Stimulated activated naive CD8-positive, alpha-beta T cell treated with anti-CD3 and anti-CD28 coated beads, Interleukin-15, Interleukin-2, amounts not matched to agents 100 ng/mL and 50 ng/mL, for 24 hours (primary cell): Measurements from ENCODE around the gene SLC7A6OS.

ENCODE experiments used
- H3K27ac Mint-ChIP-seq: one replicate; pipeline ENCODE4 v1.8.0; 2021; ENCODE audit warnings: mild to moderate bottlenecking, mixed read lengths
- H3K27me3 Mint-ChIP-seq: one replicate; pipeline ENCODE4 v1.8.0; 2021; ENCODE audit warnings: mixed read lengths
- H3K36me3 Mint-ChIP-seq: one replicate; pipeline ENCODE4 v1.8.0; 2021; ENCODE audit warnings: low read depth, mixed read lengths
- H3K4me1 Mint-ChIP-seq: one replicate; pipeline ENCODE4 v1.8.0; 2021; ENCODE audit warnings: low read depth, mixed read lengths
- H3K4me3 Mint-ChIP-seq: one replicate; pipeline ENCODE4 v1.8.0; 2021; ENCODE audit warnings: mild to moderate bottlenecking, mixed read lengths
- H3K9me3 Mint-ChIP-seq: one replicate; pipeline ENCODE4 v1.8.0; 2021; ENCODE audit warnings: mixed read lengths

SLC7A6OS gene

GRCh38 chr16:68328151-68328859 is 17.6 kb upstream of the SLC7A6OS start:
- H3K4me3 Mint-ChIP-seq: no peak overlapping the region
- H3K9me3 Mint-ChIP-seq: no peaks in the 10 kb centered on the region
- no peaks in the 10 kb centered on the region for H3K27me3 Mint-ChIP-seq
- H3K4me1 Mint-ChIP-seq: peaks cover 31% of the 10 kb centered on the region
- peaks cover 49% of the 10 kb centered on the region for H3K36me3 Mint-ChIP-seq
- H3K27ac Mint-ChIP-seq: peak overlapping the region; percentile 52

GRCh38 chr16:68324780-68325357 is 14.1 kb upstream of the SLC7A6OS start:
- Mint-ChIP-seq H3K27me3 (no peaks in the 10 kb centered on the region), H3K9me3 (no peaks in the 10 kb centered on the region), H3K4me1 (peaks cover 26% of the 10 kb centered on the region), H3K36me3 (peaks cover 42% of the 10 kb centered on the region), H3K4me3 (no peak overlapping the region), H3K27ac (no peak overlapping the region)

GRCh38 chr16:68324336-68324735 is 13.6 kb upstream of the SLC7A6OS start:
- Mint-ChIP-seq H3K9me3 (no peaks in the 10 kb centered on the region), H3K36me3 (peaks cover 45% of the 10 kb centered on the region), H3K4me1 (peaks cover 32% of the 10 kb centered on the region), H3K27me3 (no peaks in the 10 kb centered on the region), H3K4me3 (no peak overlapping the region), H3K27ac (no peak overlapping the region)

DNA sequence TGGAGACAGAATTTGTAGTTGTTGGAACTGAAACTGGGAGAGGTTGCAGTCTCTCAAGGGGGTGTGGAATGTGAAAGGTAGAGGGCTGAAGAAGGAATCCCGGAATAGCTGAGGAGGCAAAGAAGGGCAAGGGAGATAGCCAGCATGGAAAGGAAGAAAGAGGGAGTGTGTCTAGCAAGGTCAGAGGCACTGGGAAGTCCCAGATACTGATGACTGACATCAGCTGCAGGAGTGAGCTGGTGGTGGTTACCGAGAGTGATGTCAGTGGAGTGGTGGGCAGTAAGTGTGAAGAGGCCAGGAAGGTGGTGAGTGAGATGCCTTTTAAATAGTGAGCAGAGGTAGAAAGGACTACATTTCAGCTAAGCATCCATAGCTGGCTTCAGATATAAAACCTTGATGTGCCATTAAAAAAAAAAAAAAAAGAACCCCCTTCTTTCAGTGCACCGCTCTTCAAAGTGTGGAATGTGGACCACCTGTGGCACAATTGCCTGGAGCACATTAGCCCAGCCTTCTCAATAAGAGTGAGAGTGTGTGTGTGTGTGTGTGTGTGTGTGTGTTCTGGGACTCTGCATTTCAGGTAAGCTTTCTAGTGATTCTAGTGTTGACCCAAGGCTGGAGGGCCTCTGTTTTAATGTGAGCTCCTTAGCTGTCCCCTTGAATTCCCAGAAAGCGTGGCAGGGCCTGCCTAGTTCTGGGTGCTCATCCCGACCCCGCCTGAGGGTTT is 8.6 kb upstream of the SLC7A6OS start:
- peaks cover 45% of the 10 kb centered on the region for H3K36me3 Mint-ChIP-seq
- no peaks in the 10 kb centered on the region for H3K27me3 Mint-ChIP-seq
- no peaks in the 10 kb centered on the region for H3K9me3 Mint-ChIP-seq
- H3K4me3 Mint-ChIP-seq: peak overlapping the region; percentile 25
- peaks cover 23% of the 10 kb centered on the region for H3K4me1 Mint-ChIP-seq
- peak overlapping the region; percentile 68 for H3K27ac Mint-ChIP-seq

GRCh38 chr16:68313116-68313515 is 2.4 kb upstream of the SLC7A6OS start:
- peaks cover 35% of the 10 kb centered on the region for H3K36me3 Mint-ChIP-seq
- H3K4me3 Mint-ChIP-seq: no peak overlapping the region
- H3K27ac Mint-ChIP-seq: no peak overlapping the region
- H3K27me3 Mint-ChIP-seq: no peaks in the 10 kb centered on the region
- peaks cover 40% of the 10 kb centered on the region for H3K4me1 Mint-ChIP-seq
- no peaks in the 10 kb centered on the region for H3K9me3 Mint-ChIP-seq

- H3K36me3 Mint-ChIP-seq: peaks cover 37% of the 10 kb centered on the region
- H3K4me1 Mint-ChIP-seq: peaks cover 48% of the 10 kb centered on the region
- H3K27me3 Mint-ChIP-seq: no peaks in the 10 kb centered on the region
Measured at GRCh38 chr16:68310437-68310773, 341 bp downstream of the SLC7A6OS start.

GRCh38 chr16:68309799-68310198 is 947 bp downstream of the SLC7A6OS start:
- Mint-ChIP-seq H3K4me3 (peak overlapping the region; percentile 89), H3K9me3 (no peaks in the 10 kb centered on the region), H3K27me3 (no peaks in the 10 kb centered on the region), H3K27ac (peak overlapping the region; percentile 86), H3K4me1 (peaks cover 48% of the 10 kb centered on the region), H3K36me3 (peaks cover 43% of the 10 kb centered on the region)

More at GRCh38 chr16:68310437-68310773, 341 bp downstream of the SLC7A6OS start:
- no peaks in the 10 kb centered on the region for H3K9me3 Mint-ChIP-seq
- H3K27ac Mint-ChIP-seq: peak overlapping the region; percentile 86
- H3K4me3 Mint-ChIP-seq: peak overlapping the region; percentile 89

- H3K27me3 Mint-ChIP-seq: no peaks in the 10 kb centered on the region
- H3K9me3 Mint-ChIP-seq: no peaks in the 10 kb centered on the region
- peaks cover 28% of the 10 kb centered on the region for H3K4me1 Mint-ChIP-seq
- H3K4me3 Mint-ChIP-seq: no peak overlapping the region
- peak overlapping the region; percentile 49 for H3K27ac Mint-ChIP-seq
- peaks cover 54% of the 10 kb centered on the region for H3K36me3 Mint-ChIP-seq
Measured at GRCh38 chr16:68306633-68307032, 4.1 kb downstream of the SLC7A6OS start.

GRCh38 chr16:68300734-68301459 is 9.8 kb downstream of the SLC7A6OS start:
- no peaks in the 10 kb centered on the region for H3K9me3 Mint-ChIP-seq
- H3K27me3 Mint-ChIP-seq: no peaks in the 10 kb centered on the region
- H3K27ac Mint-ChIP-seq: peak overlapping the region; percentile 49
- peaks cover 77% of the 10 kb centered on the region for H3K36me3 Mint-ChIP-seq
- no peaks in the 10 kb centered on the region for H3K4me1 Mint-ChIP-seq
- H3K4me3 Mint-ChIP-seq: no peak overlapping the region

DNA sequence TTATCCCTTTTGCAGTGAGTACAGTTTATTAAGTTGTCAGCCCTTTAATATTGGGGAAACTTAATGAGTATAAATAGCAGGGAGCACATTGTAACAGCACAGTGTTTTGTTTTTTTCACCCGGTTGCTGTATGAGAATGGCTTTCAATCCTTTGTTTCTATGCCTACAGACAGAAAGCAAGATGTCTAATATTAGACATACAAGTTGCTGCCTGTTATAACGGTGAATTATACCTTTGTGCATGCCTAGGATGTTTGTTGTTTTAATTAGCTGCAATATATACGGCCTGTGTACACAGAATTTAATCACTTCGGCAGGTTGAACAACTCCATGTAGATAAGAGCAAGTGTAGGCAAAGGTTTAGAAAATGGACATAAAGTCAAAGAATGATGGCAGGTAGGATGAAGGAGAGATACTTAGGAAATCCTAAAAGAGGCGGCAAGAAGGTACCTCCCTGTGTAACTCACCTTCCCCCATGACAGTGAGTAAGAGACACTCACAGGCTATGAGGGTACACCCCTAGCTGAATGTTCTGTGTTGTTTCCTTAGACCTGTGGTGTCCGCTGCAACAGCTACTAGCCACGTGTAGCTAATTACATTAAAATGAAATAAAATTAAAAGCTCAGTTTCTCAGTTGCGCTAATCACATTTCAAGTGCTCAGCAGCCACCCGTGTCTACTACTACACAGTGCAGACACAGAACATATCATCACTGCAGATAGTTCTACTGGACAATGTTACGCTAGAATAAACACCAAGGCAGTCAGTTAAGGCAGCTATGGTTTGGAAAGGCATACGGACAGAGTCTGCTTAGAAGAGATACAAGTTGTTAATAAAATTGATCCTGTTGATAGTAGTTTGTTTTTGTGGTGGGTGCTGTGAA is 10.9 kb downstream of the SLC7A6OS start:
- Mint-ChIP-seq H3K27ac (peak overlapping the region; percentile 62), H3K36me3 (peaks cover 74% of the 10 kb centered on the region), H3K9me3 (no peaks in the 10 kb centered on the region), H3K4me1 (no peaks in the 10 kb centered on the region), H3K27me3 (no peaks in the 10 kb centered on the region), H3K4me3 (no peak overlapping the region)

DNA sequence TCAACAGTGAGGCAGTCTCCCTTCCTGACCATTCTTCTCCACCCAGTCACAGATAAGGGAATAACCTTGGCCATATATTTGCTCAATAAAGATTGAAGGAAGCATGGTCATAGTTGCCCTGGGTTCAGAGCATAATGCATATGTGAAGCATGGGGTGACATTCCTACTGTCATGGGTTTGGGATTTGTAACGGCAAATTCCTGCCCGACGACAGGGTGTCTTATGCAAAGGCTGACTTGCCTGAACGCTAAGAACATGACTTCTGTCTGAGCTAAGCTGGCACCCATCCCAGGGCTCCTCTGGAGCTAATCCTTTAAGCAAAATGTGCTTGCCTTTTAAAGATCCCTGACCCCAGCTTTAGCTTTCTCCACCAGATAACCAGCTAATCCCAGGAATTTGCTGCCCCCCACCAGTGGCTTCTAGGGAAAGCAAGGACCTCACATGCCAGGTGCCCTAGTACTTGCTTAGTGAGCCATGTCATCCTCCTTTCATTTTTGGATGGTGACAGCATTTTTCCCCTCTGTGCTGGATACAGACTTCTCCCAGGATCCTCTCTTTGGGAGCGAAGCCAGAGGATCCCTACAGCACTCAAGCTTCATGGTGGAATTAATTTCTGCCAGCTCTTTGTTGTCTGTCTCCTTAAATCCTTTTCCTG is 11.7 kb downstream of the SLC7A6OS start:
- peak overlapping the region; percentile 62 for H3K27ac Mint-ChIP-seq
- no peaks in the 10 kb centered on the region for H3K27me3 Mint-ChIP-seq
- H3K36me3 Mint-ChIP-seq: peaks cover 76% of the 10 kb centered on the region
- H3K4me3 Mint-ChIP-seq: no peak overlapping the region
- H3K9me3 Mint-ChIP-seq: no peaks in the 10 kb centered on the region
- H3K4me1 Mint-ChIP-seq: peaks cover 4% of the 10 kb centered on the region

- no peak overlapping the region for H3K27ac Mint-ChIP-seq
- H3K9me3 Mint-ChIP-seq: no peaks in the 10 kb centered on the region
- H3K4me3 Mint-ChIP-seq: no peak overlapping the region
- peaks cover 75% of the 10 kb centered on the region for H3K36me3 Mint-ChIP-seq
- no peaks in the 10 kb centered on the region for H3K27me3 Mint-ChIP-seq
- H3K4me1 Mint-ChIP-seq: peaks cover 9% of the 10 kb centered on the region
Measured at GRCh38 chr16:68298312-68298711, 12.4 kb downstream of the SLC7A6OS start.

- no peaks in the 10 kb centered on the region for H3K9me3 Mint-ChIP-seq
- H3K27me3 Mint-ChIP-seq: no peaks in the 10 kb centered on the region
- H3K4me1 Mint-ChIP-seq: peaks cover 12% of the 10 kb centered on the region
- peak overlapping the region; percentile 14 for H3K27ac Mint-ChIP-seq
- peaks cover 75% of the 10 kb centered on the region for H3K36me3 Mint-ChIP-seq
- H3K4me3 Mint-ChIP-seq: no peak overlapping the region
Measured at GRCh38 chr16:68297908-68298307, 12.8 kb downstream of the SLC7A6OS start.

DNA sequence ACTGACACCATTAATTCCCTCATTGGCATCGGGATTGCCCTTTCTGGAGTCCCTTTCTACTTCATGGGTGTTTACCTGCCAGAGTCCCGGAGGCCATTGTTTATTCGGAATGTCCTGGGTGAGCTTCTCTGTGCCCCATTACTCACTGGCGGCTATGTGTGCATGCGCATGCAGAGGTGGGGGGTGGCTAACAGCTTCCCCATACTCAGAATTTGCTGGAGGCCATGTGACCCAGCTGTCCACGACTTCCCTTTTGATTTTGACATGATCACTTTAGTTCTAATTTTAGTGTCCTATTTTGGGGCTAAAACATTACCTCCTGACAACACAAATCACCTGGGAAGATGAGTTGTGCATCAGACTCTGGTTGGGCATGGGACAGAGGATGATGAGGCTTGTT is 14.1 kb downstream of the SLC7A6OS start:
- no peaks in the 10 kb centered on the region for H3K9me3 Mint-ChIP-seq
- H3K36me3 Mint-ChIP-seq: peaks cover 75% of the 10 kb centered on the region
- no peak overlapping the region for H3K4me3 Mint-ChIP-seq
- H3K27ac Mint-ChIP-seq: peak overlapping the region; percentile 50
- no peaks in the 10 kb centered on the region for H3K27me3 Mint-ChIP-seq
- peaks cover 22% of the 10 kb centered on the region for H3K4me1 Mint-ChIP-seq
